ENCODE results near the gene MMP21.

MMP21 gene

GRCh38 chr10:125792342-125793300, 17.0 kb upstream of the MMP21 start:
- no peak for DNase-seq (ENCODE audit: low read depth in 2 of 2)

- no peak for DNase-seq (ENCODE audit: low read depth in 2 of 2)
Measured at GRCh38 chr10:125788156-125789034, 12.8 kb upstream of the MMP21 start.

DNA sequence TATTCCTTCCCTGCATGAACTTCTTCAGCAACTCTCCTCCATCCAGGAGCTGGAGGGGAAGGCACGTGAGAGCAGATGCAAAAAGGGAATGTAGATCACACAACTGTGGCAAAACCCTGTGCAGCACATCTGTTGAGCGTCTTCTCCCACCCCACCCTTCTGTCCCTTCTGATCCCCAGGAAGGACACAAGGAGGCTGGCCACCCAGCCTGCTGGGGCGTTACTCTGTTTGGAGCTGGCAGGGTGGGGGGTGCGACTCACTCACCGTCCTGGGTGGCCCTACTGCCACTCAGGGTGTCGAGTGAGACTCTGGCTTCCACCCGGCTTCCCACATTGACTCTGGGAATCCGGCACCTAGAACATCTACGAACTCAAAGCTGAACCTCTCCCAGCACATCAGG, 10.2 kb upstream of the MMP21 start:
- DNase-seq (ENCODE audit: low read depth in 2 of 2), result no peak

DNA sequence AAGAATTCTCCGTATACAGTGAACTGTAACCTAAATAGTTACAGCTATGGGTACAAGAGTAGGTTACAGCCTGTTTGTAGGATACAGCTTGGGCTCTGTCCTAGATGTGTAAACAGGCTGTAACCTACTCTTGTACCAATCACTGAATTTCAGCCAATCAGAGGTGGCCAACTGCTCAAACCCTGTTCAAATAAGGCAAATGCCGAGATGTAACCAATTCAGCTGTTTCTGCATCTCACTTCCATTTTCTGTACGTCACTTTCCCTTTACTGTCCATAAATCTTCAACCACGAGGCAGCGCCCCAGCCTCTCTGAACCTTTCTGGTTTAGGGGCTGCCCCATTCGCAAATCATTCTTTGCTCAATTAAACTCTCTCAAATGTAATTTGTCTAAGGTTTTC, 8.3 kb upstream of the MMP21 start:
- no peak for DNase-seq (ENCODE audit: low read depth in 2 of 2)

GRCh38 chr10:125783408-125783807, 7.8 kb upstream of the MMP21 start:
- DNase-seq (ENCODE audit: low read depth in 2 of 2), result no peak

DNA sequence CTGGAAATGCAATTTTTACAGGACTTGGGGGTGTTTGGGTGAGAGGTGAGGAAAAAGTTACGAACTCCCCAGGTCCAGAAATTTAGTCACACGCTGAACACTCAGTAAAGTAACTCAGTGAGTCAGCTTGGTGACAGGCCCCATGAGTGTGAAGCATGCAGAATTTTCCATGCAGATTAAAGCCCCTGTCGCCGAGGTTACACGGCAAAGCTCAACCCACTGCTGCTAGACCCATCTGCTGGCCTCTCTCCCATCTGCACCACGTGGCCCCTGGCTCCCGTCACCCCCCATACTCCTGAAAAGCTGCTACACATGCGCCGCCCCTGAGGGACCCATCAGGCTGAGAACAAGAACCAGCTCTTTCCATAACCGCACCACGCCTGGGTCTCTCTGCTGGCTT, 7.0 kb upstream of the MMP21 start:
- no peak for DNase-seq (ENCODE audit: low read depth in 2 of 2)

GRCh38 chr10:125782054-125782453, 6.4 kb upstream of the MMP21 start:
- DNase-seq (ENCODE audit: low read depth in 2 of 2), result no peak

DNA sequence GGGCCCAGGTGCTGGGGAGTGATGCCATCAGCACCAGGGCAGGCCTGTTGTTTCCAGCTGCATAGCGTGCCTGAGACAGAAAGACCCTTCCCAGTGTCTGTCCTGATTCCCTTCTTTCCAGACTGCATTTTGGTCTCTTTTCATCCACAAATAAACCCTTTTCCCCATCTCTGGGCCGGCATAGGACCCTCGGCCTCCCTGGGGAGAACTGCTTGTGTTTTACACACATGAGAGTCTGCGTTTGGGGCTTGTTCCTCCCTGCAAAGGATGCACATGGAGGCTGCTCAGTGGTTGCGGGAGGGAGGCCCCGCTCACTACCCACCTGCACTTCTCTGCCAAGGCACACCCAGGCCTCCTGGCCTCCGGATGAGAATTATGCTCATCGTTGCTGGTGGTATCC, 5.8 kb upstream of the MMP21 start:
- no peak for DNase-seq (ENCODE audit: low read depth in 2 of 2)

GRCh38 chr10:125779403-125780327, 4.0 kb upstream of the MMP21 start:
- DNase-seq (ENCODE audit: low read depth in 2 of 2), result no peak

- DNase-seq (ENCODE audit: low read depth in 2 of 2), result no peak
Measured at GRCh38 chr10:125778556-125778955, 2.9 kb upstream of the MMP21 start.

- DNase-seq (ENCODE audit: low read depth in 2 of 2), result no peak
Measured at GRCh38 chr10:125777806-125778205, 2.2 kb upstream of the MMP21 start.

- no peak for DNase-seq (ENCODE audit: low read depth in 2 of 2)
Measured at GRCh38 chr10:125774581-125775191, 935 bp downstream of the MMP21 start.

DNA sequence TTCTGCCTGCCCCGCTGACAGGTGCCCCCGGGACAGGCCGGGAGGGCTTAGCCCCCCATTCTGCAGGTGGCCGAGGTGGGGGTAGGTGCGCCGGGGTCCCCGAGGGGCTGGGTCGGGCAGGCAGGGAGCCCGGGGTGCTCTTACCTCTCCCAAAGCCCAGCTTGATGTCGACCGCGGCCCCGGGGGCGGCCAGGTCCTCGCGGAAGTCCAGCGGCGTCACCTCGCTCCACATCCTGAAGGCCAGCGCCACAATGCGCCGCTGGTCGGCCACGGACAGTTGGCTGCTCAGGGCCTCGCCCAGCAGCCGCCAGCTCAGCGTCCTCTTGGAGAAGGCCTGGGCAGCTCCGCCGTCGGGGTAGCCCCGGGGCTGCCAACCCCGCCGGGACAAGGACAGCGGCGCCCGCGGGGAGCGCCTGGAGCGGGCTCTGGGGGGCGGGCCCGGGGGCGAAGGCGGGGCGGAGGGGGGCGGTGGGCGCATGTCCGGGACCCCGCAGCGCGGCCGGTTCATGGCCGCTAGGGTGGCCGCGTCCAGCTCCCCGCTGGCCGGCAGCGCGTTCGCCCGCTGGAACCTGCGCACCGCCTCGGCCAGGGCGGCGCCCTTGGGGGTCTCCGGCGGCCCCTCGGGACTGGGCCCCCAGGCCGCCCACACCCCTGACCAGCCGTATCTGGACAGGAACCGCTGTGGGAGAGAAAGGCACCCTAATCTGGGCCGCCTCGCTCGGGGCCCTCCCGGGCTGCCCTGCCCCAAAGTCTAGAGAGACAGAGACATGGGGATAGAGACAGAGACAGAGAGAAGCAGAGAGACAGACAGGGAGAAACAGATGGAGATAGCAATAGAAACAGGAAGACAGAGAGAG, 1.7 kb downstream of the MMP21 start:
- no peak for DNase-seq (ENCODE audit: low read depth in 2 of 2)

DNA sequence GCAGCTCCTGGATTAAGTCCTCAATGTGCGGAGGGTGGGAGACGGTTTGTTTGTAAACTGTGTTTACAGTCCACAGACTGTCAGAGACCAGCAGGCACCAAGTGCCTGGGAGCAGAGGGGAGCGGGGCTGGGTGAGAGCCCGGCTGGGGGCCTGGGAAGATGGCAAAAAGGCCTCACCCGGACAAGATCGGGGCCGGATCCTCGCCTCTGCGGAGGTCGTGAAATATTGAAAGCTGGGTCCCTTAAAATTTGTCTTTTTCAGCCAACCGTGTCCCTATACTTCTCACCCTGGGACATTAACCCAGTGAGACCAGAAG, 2.8 kb downstream of the MMP21 start:
- no peak for DNase-seq (ENCODE audit: low read depth in 2 of 2)

DNA sequence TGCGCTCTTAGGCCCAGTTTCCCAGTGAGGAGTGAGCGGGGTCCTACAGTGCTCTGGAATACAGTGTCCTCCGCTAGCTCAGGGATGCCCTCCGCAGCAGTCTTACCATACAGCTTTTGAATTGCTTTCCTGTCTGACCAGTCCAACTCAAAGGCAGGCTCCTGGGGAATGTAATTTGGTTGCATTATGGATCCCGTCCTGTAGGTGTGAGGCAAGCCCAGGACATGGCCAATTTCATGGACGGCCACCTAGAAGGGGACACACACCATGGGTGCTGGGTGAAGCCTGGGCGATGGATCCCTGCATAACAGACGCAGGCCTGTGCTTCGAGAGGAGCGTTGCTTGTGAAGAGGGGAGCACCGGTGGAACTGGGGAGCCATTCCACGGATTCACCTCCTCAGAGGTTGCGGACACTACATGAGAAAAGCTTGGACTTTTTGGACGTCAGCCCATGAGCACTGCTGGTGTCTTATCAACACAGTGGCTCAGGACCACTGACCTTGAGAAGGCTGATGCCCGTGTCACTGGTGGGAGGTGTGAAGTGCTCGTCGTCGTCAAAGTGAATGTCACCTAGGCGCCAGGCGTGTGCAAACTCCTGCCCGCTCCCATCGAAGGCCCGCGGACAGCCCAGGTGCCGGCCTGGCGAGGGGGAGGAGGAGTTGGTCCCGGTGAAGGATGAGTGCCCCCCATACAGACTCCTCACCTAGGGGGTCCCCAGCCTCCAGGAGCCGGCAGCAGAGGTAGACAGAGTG, 3.3 kb downstream of the MMP21 start:
- no peak for DNase-seq (ENCODE audit: low read depth in 2 of 2)

DNA sequence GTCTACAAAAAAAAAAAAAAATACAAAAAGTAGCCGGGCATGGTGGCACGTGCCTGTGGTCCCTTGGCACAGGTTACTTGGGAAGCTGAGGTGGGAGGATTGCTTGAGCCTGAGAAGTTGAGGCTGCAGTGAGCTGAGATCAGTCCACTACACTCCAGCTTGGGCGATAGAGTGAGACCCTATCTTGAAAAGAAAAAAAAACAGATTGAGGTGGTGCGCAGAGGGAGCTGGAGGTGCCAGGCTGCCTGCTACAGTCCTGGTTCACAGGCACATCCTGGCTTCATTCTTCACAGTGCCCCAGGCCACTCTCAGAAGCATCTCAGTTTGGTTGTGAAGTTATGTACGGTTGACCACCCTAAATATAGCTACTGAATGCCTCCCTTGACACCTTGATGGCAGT, 4.8 kb downstream of the MMP21 start:
- no peak for DNase-seq (ENCODE audit: low read depth in 2 of 2)

- no peak for DNase-seq (ENCODE audit: low read depth in 2 of 2)
Measured at GRCh38 chr10:125769175-125769574, 6.4 kb downstream of the MMP21 start.

DNA sequence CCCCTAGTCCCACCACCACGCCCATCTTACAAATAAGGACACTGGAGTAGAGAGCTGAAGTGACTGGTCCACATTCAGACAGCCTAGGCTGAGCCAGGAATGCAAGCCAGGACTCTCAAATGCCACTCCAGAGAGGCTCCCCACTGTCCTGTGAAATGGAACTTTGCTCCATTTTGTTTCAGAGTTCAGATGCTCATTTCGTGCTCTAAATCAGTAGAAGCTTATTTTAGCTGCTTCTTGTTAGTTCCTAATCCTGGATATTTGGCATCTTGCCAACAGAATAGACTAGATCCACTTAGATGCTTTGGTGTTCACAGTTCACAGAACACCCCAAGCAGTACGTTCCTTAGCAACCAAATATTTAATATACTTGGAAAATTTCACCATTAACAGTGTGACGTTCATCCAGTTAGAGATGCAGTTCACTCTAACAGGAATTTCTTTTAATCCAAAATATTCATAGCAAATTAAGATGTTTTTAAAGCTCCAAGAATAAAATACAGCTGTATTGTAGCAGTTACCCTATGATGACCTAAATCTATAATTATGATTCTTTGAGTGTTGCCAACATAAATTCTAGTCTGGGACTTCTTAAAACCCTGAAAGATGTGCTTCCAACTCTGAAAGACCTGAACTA, 7.3 kb downstream of the MMP21 start:
- DNase-seq (ENCODE audit: low read depth in 2 of 2), result no peak

DNA sequence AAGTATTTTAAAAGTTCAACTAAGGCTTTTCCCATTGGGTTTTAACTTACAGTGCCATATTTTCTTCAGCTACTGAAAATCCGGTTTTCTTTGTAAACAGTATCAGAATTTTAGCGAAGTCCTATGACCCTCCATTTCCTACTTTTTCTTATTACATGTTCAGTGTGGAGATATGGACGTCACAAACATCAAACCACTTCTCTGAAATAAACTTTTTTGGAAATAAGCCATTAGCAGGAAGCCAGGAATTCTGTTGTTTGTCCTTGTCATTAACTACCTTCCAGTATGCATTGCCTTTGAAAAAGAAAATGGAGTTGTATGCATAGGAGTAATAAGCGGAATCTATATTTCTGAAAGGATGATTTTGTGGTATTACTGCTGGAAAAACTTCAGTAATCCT, 9.1 kb downstream of the MMP21 start:
- no peak for DNase-seq (ENCODE audit: low read depth in 2 of 2)

Measured in stimulated activated CD8-positive, alpha-beta memory T cell treated with anti-CD3 and anti-CD28 coated beads, Interleukin-15, amount 100 ng/mL, for 4 hours (primary cell).